GM18507 (cell line): Measurements from ENCODE around the gene POLR1H.

Source experiments
- DNase-seq: peaks from one replicate; pipeline ENCODE4 v3.0.0; 2011; ENCODE audit warnings: low read depth; ENCODE audit not compliant: insufficient read length; ENCODE audit errors: extremely low spot score
- FAIRE-seq: peaks from 2 replicates; lab custom pipeline; 2011; peaks lifted over from hg19 to GRCh38; lab: Jason Lieb, UNC

Gene POLR1H

GRCh38 chr6:30060606-30061091 lies 416 bp upstream of the POLR1H start:
- no peak for FAIRE-seq
- DNase-seq = no peak

GRCh38 chr6:30061858-30062458 lies 893 bp downstream of the POLR1H start:
- DNase-seq (no peak), FAIRE-seq (peak; percentile 68)

GRCh38 chr6:30062471-30063178 lies 1.6 kb downstream of the POLR1H start:
- FAIRE-seq (no peak), DNase-seq (no peak)

- no peak for FAIRE-seq
- no peak for DNase-seq
Observed at GRCh38 chr6:30063315-30063714, 2.2 kb downstream of the POLR1H start.

- no peak for FAIRE-seq
- no peak for DNase-seq
Observed at GRCh38 chr6:30066082-30066481, 5.0 kb downstream of the POLR1H start.

GRCh38 chr6:30066577-30067459 lies 5.8 kb downstream of the POLR1H start, which contains the start of gene PPP1R11:
PPP1R11 (plus strand) TSS chr6:30067198; CDS start chr6:30067411, 213 bp downstream.
- FAIRE-seq (peak; percentile 100), DNase-seq (peak; percentile 88)

GRCh38 chr6:30067460-30068139 lies 6.5 kb downstream of the POLR1H start:
- FAIRE-seq = no peak
- no peak for DNase-seq

- FAIRE-seq = no peak
- no peak for DNase-seq
Observed at GRCh38 chr6:30071081-30071818, 10.2 kb downstream of the POLR1H start.

GRCh38 chr6:30071858-30072257 lies 10.8 kb downstream of the POLR1H start:
- DNase-seq = no peak
- no peak for FAIRE-seq

- FAIRE-seq (no peak), DNase-seq (no peak)
Observed at GRCh38 chr6:30073489-30074235, 12.6 kb downstream of the POLR1H start.

GRCh38 chr6:30074331-30075093 lies 13.4 kb downstream of the POLR1H start:
- DNase-seq (no peak), FAIRE-seq (no peak)

- DNase-seq (no peak), FAIRE-seq (no peak)
Observed at GRCh38 chr6:30075094-30075789, 14.2 kb downstream of the POLR1H start, which contains the start of gene RNF39. RNF39 (minus strand) TSS chr6:30075769; CDS start chr6:30075585, 184 bp downstream.

- DNase-seq = no peak
- no peak for FAIRE-seq
Observed at GRCh38 chr6:30075790-30076732, 15.0 kb downstream of the POLR1H start.

GRCh38 chr6:30077218-30077617 lies 16.2 kb downstream of the POLR1H start:
- DNase-seq (no peak), FAIRE-seq (no peak)

- FAIRE-seq = no peak
- DNase-seq = no peak
Observed at GRCh38 chr6:30087876-30088275, 26.8 kb downstream of the POLR1H start.
